PC-9 (cell line): ENCODE data around the gene GPRASP1.

Experiments
- CTCF ChIP-seq: fragments of 200-600 bp; sonication (generic); conservative IDR thresholded peaks from 2 replicates; pipeline ENCODE4 v1.6.1; 2017; ENCODE audit warnings: mixed run types, antibody characterized with exemption, mild to moderate bottlenecking, moderate library complexity
- EZH2 ChIP-seq: fragments of 200-600 bp; sonication (generic); IDR thresholded peaks from 2 replicates; pipeline ENCODE4 v1.8.0; 2017; ENCODE audit warnings: antibody characterized with exemption, low read depth

GRCh38 chrX:102694749-102695148 is 43.5 kb downstream of the GPRASP1 start:
- no peak for TF ChIP-seq CTCF
- no peak for TF ChIP-seq EZH2
